HG03571 (cell line): ENCODE measurements around the gene ALOXE3.

Source experiments
- ATAC-seq: cut with Tn5 transposase; IDR thresholded peaks from one replicate; pipeline ENCODE4 v1.9.1; 2021; ENCODE audit not compliant: unreplicated experiment

ALOXE3 gene

DNA sequence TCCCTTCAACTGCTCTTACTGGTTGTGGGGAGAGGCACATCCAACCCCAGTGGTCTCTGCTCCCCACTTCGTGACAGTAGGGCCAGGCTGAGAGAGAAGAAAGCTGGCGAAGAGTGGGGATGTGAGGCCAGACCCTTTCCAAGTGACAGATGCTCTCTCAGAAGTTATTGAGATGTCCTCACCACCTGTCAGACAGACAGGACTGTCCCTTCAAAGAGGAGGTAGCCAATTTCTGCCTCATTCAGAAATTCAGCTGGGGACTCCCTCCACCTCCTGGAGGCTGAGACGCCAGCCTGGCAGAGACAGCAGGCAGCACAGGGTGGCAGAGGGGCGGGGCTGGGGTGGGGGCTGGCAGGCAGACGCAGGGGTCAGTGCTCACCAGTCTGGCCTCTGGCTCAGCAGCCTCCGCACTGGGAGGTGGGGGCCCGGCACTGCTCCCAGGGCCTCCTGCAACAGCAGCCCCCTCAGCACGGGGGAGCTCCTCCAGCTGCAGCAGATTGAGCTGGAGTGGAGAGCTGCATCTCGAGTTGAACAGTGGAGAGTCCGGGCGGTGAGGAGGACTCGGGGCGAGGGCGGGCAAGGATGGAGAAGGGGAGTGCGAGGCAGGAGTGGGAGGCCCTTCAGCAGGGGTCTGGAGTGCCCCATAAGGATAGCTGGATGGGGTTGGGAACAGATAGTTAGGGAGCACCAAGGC, 24.7 kb upstream of the ALOXE3 start:
- no peak for ATAC-seq

DNA sequence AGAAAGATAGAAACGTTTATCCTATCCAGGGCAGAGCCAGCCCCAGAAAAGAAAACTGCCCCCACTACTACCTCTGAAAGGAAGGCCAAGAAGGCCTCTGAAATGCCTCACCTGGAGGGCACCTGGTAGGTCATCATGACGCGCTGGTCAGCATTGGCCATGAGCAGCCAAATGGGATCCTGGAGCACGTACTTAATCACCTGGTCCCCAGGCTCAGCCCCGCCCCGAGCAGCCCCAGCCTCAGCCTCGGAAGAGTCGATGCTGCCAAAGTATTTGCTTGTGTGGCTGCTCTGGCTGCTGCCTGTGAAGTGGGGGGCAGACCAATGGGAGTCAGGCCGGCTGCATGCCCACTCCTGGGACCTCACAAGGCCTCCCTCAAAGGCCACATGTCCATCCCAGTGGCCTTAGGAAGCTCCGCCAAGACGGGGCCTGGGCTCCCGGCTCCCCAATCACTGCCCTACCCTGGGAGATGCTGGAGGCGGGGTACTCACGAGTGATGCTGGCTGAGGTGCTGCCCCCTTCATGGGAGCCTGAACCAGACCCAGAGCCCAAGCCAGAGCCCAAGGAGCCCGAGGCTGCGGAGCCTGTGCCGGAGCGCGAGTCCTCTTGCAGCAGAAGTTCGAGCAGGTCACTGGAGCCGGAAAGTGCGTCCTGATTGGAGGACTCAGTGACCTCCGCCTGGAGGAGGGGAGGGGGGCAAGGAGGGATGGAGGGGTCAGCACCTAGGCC, 24.0 kb upstream of the ALOXE3 start:
- no peak for ATAC-seq

DNA sequence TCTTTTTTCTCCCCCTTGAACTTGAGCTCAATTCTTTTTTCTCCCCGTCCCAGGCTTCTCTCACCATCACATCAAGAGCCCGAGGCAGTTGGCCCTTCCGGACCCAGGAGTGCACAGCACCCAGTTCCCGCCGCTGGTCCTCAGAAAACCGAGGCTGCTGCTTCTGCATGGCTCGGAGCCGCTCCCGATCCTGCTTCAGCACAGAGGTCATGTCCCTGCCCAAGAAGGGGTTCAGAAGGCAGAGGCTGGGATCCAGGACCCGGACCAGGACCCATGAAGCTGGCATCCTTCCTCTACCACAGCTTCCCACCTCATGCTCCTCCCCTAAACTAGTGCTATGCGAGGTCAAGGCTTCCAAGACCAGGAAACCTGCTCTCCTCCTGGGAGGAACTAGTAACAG, 23.4 kb upstream of the ALOXE3 start:
- ATAC-seq = no peak

DNA sequence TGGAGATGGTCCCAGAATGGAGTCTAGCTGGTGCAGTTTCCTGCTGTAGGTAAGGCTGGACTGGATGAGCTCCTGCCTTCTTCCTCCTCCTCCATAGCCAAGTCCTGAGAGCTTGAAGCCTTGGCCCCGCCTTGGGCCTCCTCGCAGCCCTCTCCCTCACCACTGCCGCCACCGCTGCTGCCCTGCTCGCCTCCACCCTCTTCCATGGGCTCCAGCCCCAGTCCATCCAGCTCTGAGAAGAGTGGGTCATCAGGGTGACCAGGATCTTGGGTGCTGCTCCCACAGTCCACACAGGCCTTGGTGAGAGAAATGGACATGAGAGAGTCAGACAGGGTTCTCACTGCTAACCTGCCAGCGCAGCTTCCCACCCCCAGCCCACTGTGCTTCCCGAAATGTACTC, 22.7 kb upstream of the ALOXE3 start:
- no peak for ATAC-seq

DNA sequence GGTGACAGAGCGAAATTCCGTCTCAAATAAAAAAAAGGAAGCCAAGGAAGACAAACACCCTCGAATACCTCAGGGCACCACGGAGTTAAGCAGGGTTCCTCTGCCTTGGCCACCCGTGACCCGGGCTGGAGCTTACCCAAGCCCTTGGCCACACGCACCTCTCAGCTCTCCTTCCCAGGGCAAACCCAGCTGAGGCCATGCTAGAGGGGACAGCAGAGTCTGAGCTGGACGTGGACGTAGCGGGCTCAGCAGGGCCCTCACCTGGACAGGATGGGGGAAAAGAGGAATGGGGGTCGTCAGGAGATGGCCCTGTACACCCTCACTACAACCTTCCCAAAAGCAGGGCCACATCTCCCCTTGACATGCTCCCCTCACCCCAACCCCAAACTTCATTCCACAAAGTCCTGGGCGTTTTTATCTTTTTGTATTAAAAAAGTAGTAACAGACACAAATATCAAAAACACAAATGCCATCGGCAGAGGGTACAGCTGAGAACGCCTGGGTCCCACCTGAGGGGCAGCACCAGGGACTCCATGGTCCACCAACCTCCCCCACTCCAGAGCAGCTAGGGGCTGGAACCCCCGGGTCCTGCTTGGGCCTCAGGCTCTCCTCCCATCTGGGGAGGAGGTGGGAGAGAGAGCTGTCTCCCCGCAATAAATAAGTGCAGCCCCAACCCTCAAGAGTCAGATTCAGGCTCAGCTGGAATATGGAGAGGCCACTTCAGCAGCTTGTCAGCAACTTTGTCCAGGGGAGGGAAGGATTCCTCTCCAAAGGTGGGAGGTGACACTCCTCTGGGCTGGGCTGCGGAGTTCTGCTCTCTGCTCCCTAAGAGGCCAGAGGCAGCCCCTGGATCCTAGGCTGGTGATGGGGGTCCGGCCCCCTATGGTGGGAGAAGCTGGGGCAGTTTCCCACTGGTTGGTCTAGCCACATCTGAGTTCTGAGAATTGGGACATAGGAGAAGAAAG, 22.0 kb upstream of the ALOXE3 start:
- ATAC-seq = no peak

DNA sequence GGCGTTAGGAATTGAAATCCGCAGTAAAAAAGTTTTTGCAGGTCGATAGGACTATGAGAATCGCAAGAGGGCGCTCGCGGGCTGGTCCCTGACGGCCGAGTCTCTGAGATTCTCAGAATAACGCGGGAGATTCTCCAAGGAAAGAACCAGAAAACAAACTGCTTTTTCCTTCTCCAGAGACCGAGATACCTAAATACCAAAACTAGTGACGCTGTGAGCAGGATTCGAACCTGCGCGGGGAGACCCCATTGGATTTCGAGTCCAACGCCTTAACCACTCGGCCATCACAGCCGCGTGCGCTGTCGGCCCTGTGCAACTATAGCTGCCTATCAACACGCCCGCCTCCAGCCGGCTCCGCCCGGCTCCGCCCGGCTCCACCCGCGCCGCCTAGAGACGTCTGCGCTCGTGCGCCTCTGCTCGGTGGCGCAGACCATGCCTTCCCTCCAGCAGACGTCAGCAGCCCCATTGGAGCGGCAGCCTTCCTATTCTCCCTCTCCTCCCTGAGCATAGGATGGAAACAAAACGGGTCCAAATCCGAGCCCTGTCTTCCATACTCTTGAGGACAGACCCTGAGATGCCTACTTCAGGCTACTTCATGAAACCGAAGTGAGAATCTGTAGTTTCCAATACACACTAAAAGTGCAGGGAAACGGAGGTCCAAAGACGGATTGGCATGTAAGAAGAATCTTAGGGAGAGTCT, 20.5 kb upstream of the ALOXE3 start:
- peak; percentile 74 for ATAC-seq

DNA sequence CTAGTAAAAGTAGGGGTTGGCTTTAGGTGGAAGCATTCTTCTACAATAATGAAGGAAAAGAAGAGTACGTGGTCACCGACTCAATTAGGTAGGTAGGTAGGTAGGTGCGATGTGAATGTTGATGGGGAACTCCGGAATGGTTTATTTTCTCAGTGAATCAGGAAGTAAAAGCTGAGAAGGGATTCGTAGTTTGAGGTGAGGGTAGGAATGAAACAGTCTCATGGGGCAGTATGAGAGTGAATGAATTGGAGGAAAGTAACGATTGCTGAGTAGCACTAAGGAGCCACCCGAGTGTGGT, 20.0 kb upstream of the ALOXE3 start:
- ATAC-seq = no peak

DNA sequence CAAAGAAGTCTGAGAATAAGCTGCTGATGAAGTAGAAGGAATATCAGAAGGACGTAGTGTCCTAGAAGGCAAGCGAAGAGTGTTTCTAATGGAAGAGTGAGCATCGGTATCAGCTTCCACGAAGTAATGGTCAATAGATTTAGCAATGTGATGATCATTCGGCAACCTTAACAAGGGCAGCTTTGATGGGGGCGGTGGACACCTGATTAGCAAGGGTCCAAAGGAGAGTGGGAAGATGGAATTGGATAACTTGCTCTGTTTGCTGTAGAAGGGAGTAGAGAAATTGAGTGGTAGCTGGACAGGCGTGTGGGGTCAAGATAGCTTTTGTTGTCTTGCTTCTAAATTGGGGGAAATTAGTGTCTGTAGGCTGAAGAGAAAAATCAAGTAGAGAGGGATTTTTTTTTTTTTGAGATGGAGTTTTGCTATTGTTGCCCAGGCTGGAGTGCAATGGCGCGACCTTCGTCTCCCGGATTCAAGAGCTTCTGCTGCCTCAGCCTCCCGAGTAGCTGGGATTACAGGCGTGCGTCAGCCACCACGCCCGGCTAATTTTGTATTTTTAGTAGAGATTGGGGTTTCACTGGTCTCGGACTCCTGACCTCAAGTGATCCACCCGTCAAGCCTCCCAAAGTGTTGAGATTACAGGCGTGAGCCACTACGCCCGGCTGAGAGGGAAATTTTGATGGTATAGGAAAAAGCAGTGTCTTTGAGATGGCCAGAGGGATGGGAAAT, 19.5 kb upstream of the ALOXE3 start:
- no peak for ATAC-seq

DNA sequence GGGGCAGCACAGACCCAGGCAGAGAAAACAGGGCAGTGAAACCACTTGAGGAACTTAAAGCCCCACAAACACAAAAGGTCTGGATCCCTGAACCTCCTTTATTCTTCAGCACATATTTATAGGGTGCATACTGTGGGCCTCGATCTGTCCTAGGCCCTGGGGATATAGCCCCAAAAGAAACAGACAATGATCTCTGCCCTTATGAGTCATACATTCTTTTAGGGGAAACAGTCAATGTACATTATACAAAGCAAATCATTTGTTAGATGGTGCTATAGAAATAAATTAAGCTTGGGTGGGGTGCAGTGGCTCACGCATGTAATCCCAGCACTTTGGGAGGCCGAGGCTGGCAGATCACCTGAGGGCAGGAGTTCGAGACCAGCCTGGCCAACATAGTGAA, 15.6 kb upstream of the ALOXE3 start:
- no peak for ATAC-seq

DNA sequence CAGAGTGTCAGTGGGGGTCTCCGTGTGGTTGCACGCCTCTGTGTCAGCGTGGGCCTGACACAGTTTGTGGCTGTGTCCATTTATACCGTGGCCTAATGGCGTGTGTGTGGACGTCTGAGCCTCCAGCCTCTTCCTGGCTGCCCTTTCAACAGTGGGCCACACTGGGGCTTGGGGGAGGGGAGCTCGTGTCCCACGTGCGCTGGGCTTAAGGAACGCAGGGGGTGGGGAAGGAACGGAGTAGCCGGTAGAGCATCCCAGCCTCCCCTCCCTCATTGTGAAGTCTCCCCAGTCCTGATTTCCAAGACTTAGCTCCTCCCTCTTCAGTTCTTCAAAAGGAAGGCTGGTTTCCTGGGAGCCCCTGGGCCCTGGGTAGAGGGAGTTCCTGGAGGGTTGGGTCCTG, 15.1 kb upstream of the ALOXE3 start:
- ATAC-seq = no peak

DNA sequence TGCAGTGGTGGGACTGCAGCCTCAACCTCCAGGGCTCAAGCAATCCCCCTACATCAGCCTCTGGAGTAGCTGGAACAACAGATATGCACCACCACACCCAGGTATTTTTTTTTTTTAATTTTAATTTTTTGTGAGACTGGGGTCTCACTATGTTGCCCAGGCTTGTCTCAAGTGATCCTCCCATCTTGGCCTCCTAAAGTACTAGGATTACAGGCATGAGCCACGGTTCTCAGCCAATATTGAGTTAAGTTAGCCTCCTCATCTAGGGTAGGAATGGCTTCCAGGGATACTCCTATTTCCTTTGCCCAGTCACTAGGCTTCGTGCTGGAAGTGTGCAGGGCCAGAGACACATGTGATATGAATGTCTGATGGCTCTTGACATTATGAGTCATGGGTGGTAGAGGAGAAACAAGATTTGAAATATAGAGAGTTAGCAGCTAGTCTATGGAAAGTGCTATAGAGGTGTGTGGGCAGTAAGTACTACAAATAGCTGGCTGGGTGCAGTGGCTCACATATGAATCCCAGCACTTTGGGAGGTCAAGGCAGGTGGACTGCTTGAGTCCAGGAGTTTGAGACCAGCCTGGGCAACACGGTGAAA, 13.6 kb upstream of the ALOXE3 start:
- no peak for ATAC-seq

DNA sequence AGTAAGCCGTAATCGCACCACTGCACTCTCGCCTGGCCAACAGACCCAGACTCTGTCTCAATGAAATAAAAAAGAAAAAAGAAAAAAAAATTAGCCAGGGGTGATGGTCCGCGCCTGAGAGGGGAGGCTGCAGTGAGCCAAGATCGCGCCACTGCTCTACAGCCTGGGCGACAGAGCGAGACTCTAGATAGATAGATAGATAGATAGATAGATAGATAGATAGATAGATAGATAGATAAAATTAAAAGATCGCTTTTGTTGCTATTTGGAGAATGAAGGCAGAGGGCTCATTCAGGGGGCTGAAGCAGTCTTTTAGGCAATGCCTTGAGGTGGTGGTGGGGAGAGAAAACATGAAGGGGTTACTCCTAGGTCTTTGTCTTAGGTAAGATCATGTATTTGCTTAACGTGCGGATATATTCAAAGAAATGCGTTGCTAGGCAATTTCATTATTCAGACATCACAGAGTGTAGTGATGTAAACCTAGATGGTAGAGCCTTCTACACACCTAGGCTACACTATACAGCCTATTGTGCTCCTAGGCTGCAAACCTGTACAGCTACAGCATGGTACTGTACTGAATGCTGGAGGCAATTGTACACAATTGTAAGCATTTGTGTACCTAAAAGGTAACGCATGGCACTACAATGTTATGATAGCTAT, 9.9 kb upstream of the ALOXE3 start:
- ATAC-seq = no peak

DNA sequence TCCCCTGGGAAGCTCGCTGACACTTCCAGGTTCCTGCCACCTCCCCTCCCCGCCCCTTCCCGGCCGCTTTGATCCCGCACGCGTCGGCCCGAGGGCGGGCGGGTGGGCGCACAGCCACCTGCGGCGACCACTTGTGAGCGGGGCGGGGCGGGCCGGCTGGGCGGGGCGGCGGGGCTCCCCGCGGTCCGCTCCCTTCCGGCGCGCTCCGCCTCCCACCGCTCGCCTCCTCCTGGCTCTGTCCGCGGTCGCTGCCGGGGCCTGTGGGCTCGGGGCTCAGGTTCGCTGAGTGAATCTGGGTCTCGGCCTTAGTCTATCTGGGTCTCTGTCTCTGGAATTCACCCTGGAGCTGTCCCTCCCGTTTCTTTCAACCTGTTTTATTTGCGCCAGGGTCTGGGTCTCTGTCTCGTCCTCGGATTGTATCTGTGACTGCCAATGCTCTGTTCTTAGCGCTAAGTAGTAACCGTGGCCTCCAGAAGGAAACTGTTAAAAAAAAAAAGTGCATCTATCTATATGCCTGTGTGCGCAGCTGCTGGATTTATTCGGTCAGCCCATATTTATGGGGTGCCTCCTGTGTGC, 8.3 kb upstream of the ALOXE3 start:
- no peak for ATAC-seq

DNA sequence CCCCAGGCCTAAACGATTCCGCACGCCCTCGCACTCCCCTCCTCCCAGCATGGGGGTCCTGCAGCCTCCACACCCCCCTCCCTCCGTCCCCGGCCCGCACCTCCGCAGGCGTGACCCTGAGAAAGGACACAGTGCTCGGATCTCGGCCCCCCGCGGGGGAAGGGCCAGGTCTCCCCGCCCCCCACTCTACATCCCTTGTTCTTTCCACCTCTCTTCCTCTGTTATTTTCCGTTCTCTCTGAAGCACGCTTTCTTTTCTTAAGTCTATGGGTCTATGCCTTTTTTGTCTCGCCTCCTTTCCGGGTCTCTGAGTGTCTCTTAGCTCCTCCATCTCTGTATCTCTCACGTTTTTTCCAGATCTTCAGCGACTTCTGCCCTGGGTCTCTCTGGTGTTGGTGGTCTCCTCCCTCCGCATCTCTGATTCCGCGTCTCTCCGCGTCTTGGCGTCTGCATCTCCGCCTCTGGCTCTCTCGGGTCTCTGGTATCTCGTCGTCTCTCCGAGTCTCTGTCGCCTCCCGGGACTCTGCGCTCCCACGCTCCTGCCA, 7.7 kb upstream of the ALOXE3 start:
- no peak for ATAC-seq

DNA sequence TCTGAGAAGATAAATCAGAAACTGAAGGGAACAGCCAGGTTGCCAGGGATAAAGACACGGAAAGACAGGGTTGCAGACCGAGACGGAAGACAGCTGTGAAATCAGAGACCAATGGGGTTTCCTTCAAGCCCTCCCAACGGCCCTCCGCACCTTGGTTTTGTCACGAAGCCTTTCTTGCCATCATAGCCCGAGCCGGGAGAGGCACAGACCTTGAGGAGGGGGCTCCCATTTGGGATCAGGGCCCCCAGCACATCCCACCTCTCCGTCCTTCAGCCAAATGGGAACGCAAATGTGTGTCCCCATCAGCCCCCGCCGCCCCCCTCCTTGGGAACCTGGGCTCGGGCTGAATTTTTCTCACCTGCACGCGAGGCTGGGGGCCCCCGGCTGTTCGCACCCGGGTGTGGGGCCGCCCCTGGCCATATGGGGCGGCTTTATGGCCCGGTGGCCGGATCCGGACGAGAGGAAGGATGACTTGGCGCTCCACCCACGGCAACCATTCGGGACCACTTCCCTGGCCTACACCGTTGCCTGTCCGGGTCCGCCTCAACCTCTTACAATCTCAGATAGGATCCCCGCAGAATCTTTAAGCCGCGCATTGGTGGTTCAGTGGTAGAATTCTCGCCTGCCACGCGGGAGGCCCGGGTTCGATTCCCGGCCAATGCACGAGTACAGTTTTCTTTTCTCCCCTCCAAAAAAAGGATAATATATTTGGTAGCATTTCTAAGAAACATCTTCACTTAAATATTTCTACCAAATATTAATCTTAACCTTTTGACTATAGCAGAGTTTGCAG, 7.0 kb upstream of the ALOXE3 start:
- no peak for ATAC-seq

DNA sequence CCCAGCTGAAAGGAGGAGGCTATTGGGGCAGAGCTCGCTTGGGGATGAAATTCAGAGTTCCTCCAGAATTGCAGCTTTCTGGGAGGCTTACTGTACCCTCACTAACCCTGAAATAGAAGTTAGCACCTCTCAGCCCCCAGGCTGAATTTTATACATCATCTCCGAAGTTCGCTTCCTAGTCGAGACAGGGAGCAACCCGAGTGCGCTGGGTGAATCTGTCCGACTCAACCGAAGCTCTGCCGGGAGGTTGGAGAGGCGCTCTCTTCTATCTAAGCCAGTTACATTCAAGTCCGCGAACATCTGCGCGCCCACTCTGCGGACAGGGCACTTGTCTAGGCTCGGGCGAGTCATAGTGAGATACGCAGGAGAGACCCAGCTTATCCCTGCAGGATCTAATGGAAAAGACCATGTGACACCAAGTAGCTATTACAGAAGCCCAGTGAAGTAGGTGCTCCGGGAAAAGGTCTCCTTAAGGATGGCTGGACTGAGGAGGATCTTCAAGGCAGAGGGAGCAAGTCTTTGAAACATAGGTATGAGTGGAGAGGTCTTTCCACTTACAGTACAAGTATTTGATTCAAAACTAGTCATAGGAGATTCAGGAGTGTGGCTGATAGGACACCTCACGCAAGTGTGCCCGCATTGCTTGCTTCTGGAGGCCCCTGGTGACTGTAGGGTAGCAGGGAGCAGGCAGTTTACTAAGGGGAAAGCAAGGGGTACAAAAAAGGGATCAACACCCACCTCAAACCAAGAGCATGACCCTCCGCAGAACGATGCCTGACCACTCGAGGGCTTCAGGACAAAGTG, 6.2 kb upstream of the ALOXE3 start:
- ATAC-seq = no peak

DNA sequence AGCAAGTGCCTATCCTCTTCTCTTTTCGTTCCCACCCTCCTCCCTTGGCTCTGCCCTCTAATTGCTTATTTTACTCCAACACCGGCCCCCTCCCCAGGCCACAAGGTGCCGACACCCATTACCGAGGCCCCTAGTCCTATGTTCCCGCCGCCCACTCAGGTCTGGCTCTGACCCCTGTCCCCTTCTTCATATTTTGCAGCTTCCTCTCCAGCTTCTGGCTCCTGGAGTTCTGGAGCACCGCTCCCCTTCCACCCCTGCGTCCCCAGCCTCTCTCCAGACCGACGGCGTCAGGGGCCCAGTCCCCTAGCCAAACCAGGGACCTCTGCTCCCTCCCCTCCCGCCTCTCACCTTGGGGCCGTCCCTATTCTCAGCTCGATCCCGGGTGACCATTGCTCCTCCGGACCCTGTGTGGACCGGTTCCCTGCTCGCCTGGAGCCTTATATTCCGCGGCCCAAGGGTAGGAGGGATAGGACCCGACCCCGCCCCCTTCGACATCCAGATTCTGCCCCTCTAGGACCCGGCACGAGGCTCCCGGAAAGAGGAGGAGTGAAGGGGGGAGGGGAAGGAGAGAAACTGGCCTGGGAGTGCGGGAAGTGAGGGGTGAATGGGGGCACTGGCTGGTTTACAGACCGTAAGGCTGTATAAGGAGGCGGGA, 5.5 kb upstream of the ALOXE3 start, which contains the start of gene HES7:
Gene HES7 (minus strand): TSS at position 412 of the 655 bp plus-strand sequence. CDS start 22 bp downstream, at position 390.
- ATAC-seq = no peak
